Uterus (tissue), 4 donors: Measurements from ENCODE around the gene ISL1. TPM values are rescaled to one million over a fixed set of nuclear protein-coding genes. Genes with fewer than 3 reads are reported as not detected.

Source experiments
- DNase-seq, 2 donors: peaks; one replicate each; pipeline ENCODE4 v3.0.0-alpha.2; 2019 to 2020
- H3K27ac ChIP-seq, 2 donors: fragments of 200-600 bp; sonication (generic); 1 replicate in 1 of 2; 2 replicates in 1 of 2; pipeline ENCODE4 v1.5.1; 2016 to 2018
- H3K27me3 ChIP-seq, 2 donors: fragments of 200-600 bp; sonication (generic); one replicate each; pipeline ENCODE4 v1.5.1; 2018 to 2019; ENCODE audit warnings: control low read depth in 1 of 2
- H3K36me3 ChIP-seq, 2 donors: fragments of 200-600 bp; sonication (generic); one replicate each; pipeline ENCODE4 v1.5.1; 2019; ENCODE audit warnings: control low read depth in 1 of 2
- H3K4me1 ChIP-seq, 2 donors: fragments of 200-600 bp; sonication (generic); one replicate each; pipeline ENCODE4 v1.5.1; 2018 to 2019; ENCODE audit warnings: control low read depth in 1 of 2
- H3K4me3 ChIP-seq, 2 donors: fragments of 200-600 bp; sonication (generic); 1 replicate in 1 of 2; 2 replicates in 1 of 2; pipeline ENCODE4 v1.5.1; 2018 to 2019; ENCODE audit warnings: mild to moderate bottlenecking in 1 of 2
- H3K9me3 ChIP-seq, 2 donors: fragments of 200-600 bp; sonication (generic); one replicate each; pipeline ENCODE4 v1.5.1; 2019; ENCODE audit warnings: control low read depth in 1 of 2
- CTCF ChIP-seq, 4 experiments: fragments of 200-600 bp in 2 of 4; fragments of 450-650 bp in 2 of 4; sonication (generic) in 2 of 4; IDR thresholded peaks; one replicate each; pipeline ENCODE4 v1.5.1; 2016 to 2019; ENCODE audit warnings: antibody characterized with exemption in 4 of 4, mild to moderate bottlenecking in 2 of 4, moderate library complexity in 1 of 4
- POLR2A ChIP-seq, 2 donors: fragments of 450-650 bp; IDR thresholded peaks; one replicate each; pipeline ENCODE4 v1.6.1; 2016; ENCODE audit warnings: antibody characterized with exemption in 2 of 2, mild to moderate bottlenecking in 1 of 2, moderate library complexity in 1 of 2
- intact Hi-C: fragments of 100-400 bp; cut with DNase I; formaldehyde crosslinking; loops from one replicate; pipeline ENCODE4 v1.15.1; 2023; ENCODE audit warnings: low total_unique reads
- total RNA-seq, 4 donors: library from RNA; depleted of rRNA in 3 of 4; stranded (reverse); fragments of >200 nt in 3 of 4; gene quantifications; one replicate each; pipeline versions ENCODE4 v1.1.0 to v1.2.4, GENCODE V29; 2014 to 2023
- donor health status: DM: yes; HTN: yes; CAD: no.

The ISL1 gene
- total RNA-seq, 4 donors from 2014 or later, result 0.24 to 2.7 TPM; not detected in 2

DNA sequence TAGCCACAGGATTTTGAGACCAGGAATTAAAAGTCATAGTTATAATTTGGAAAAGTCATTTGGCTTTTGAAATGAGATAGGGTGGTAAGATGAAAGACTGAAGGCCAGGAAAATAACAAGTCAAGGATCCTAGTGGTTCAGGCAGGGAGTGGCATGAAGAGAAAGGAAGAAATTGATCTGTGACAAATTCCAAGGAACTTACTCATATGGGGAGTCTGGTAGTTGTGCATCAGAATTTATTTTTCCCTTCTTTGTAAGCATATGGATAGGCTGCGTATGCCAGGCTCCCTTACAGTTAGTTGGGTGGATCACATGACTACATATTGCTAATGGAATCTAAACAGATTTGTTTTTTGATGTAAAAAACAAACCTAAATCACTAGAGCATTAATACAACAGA is 21.0 kb downstream of the ISL1 start:
- H3K27me3 ChIP-seq, result peaks cover 0 to 2% of the 10 kb centered on the region in 2 donors
- H3K36me3 ChIP-seq, result no peaks in the 10 kb centered on the region
- no peaks in the 10 kb centered on the region for H3K9me3 ChIP-seq
- H3K4me1 ChIP-seq, result no peaks in the 10 kb centered on the region
- no peak overlapping the region for H3K4me3 ChIP-seq
- intact Hi-C loops, result no loop called here
- DNase-seq, result no peak
- H3K27ac ChIP-seq, result no peak overlapping the region
- TF ChIP-seq CTCF (IDR thresholded peaks at IDR 0.05) (no peak), POLR2A (IDR thresholded peaks at IDR 0.05) (no peak)

DNA sequence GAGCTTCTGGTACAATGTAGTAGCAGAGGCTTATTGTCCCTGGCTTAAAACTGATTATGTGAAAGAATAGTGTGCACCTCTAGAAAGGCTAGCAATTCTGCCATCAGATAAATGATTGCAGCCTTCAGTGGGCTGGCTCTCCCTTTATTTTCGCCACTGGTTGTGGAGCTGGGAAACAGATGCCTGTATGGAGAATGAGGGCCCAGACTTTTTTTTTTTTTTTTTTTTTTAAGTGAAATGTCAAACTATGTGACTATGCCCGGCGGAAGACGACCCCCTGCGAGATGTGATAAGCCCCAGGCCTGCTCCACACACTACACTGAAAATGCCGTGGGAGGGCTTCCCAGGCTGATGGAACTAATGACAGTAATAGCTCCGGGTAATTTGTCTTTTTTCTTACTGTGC is 28.7 kb downstream of the ISL1 start:
- no peaks in the 10 kb centered on the region for H3K36me3 ChIP-seq
- no peaks in the 10 kb centered on the region for H3K4me1 ChIP-seq
- intact Hi-C loops, result no loop called here
- no peak for TF ChIP-seq CTCF (IDR thresholded peaks at IDR 0.05)
- no peak for TF ChIP-seq POLR2A (IDR thresholded peaks at IDR 0.05)
- no peaks in the 10 kb centered on the region for H3K9me3 ChIP-seq
- H3K27ac ChIP-seq, result no peak overlapping the region
- H3K4me3 ChIP-seq, result no peak overlapping the region
- H3K27me3 ChIP-seq, result no peaks in the 10 kb centered on the region
- DNase-seq, result no peak

GRCh38 chr5:51414516-51414915 is 31.3 kb downstream of the ISL1 start:
- TF ChIP-seq POLR2A (IDR thresholded peaks at IDR 0.05), result no peak
- no peak for TF ChIP-seq CTCF (IDR thresholded peaks at IDR 0.05)
- DNase-seq, result no peak
- no peaks in the 10 kb centered on the region for H3K36me3 ChIP-seq

GRCh38 chr5:51416149-51416548 is 32.9 kb downstream of the ISL1 start:
- Histone ChIP-seq H3K27ac (no peak overlapping the region), H3K4me1 (no peaks in the 10 kb centered on the region), H3K4me3 (no peak overlapping the region), H3K9me3 (no peaks in the 10 kb centered on the region), H3K27me3 (no peaks in the 10 kb centered on the region), H3K36me3 (no peaks in the 10 kb centered on the region)
- no peak for DNase-seq
- intact Hi-C loops, result no loop called here
- TF ChIP-seq POLR2A (IDR thresholded peaks at IDR 0.05) (no peak), CTCF (IDR thresholded peaks at IDR 0.05) (no peak)

More at GRCh38 chr5:51414516-51414915, 31.3 kb downstream of the ISL1 start:
- H3K9me3 ChIP-seq, result no peaks in the 10 kb centered on the region
- intact Hi-C loops, result no loop called here
- H3K27ac ChIP-seq, result no peak overlapping the region
- no peaks in the 10 kb centered on the region for H3K4me1 ChIP-seq
- no peaks in the 10 kb centered on the region for H3K27me3 ChIP-seq
- H3K4me3 ChIP-seq, result no peak overlapping the region

GRCh38 chr5:51433052-51433710 is 49.9 kb downstream of the ISL1 start:
- H3K4me3 ChIP-seq, result no peak overlapping the region
- H3K27me3 ChIP-seq, result no peaks in the 10 kb centered on the region
- intact Hi-C loops, result no loop called here
- no peak for TF ChIP-seq POLR2A (IDR thresholded peaks at IDR 0.05)
- TF ChIP-seq CTCF (IDR thresholded peaks at IDR 0.05), result no peak
- DNase-seq, result no peak
- H3K4me1 ChIP-seq, result no peaks in the 10 kb centered on the region
- H3K9me3 ChIP-seq, result no peaks in the 10 kb centered on the region
- no peaks in the 10 kb centered on the region for H3K36me3 ChIP-seq
- no peak overlapping the region for H3K27ac ChIP-seq
